ENCODE measurements around the gene GNAZ.

GNAZ gene

DNA sequence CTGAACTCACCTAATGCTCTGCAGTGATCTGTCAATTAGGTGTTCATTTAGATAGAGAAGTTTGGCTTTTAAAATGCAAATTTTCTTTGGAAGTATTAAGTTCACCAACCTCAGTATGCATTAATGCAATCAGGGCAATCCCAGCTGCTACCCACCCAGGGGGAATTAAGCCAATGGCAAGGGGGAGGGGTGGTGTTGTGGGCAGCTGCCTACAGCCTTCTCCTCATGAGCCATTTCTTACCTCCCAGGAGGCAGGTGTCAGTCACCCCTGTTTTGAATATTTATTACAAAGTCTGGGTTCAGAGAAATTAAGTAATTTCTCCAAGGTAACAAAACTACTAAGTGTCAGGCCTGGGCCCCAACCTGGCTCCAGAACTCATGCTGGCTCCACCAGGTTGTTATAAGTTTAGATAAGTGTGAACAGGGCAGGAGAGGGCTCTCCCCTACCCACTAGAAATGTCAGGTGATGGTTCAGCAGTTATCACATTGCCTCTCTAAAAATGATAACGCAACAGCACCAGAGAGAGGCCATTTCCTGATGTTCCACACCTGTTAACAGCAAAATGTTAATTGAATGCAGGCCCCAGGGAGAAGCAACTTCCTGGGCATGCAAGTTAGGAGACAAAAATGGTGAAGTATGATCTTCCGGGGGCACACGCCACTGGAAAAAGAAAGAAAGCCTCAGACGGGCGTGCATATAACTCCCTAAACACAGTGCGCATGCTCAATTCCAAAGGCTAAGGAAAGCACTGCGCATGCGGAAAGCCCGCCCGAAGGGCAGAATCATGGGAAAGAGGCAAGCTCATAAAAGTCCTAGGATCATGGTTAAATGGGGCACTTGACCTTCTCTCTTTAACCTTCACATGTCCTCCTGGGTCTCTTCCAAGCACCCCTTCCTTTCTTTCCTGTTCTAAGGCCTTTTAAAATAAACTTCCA lies 35.4 kb upstream of the GNAZ start:
- Histone ChIP-seq H3K36me3 (ENCODE audit: control insufficient read depth, insufficient read depth, low read length) (no peaks in the 10 kb centered on the region), H3K27me3 (replicated peaks; ENCODE audit: control insufficient read depth, insufficient read depth, low read length) (no peaks in the 10 kb centered on the region)

DNA sequence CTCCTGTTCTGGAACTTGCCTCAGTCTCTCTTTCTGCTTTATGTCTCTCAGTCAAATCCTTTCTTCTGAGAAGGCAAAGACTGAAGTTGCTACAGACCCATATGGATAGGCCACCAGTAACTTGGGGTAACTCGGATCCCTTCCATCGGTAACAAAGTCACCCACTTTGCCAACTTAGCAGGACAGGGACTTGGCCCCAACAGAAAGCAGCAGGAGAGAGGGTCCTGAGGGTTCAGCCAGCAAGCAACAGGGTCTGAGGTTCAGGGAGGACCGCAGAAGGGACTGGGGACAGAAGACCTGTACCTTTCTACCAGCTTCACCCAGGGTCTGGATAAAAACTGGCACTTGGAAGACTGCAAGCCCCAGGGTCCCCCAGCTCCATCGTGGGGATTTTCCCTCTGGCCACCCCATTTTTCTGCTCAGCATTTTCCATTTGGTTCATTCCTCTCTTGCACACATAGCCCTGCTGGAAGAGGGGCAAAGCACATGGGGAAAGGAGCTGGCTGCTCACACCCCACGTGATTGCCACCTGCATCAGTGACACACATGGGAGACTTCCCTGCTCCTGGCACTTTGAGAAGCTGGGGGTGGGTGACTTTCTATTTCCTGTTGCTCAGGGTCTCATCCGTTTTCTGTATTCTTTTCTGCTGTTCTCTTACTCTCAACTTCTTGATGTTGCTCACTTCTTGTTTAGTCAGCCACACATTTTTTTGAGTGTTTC lies 34.6 kb upstream of the GNAZ start:
- Histone ChIP-seq H3K27me3 (replicated peaks; ENCODE audit: control insufficient read depth, insufficient read depth, low read length) (no peaks in the 10 kb centered on the region), H3K4me3 (replicated peaks; ENCODE audit: low read depth, low read length) (no peak overlapping the region), H3K36me3 (ENCODE audit: control insufficient read depth, insufficient read depth, low read length) (no peaks in the 10 kb centered on the region)
- TF ChIP-seq, protein P1, sequence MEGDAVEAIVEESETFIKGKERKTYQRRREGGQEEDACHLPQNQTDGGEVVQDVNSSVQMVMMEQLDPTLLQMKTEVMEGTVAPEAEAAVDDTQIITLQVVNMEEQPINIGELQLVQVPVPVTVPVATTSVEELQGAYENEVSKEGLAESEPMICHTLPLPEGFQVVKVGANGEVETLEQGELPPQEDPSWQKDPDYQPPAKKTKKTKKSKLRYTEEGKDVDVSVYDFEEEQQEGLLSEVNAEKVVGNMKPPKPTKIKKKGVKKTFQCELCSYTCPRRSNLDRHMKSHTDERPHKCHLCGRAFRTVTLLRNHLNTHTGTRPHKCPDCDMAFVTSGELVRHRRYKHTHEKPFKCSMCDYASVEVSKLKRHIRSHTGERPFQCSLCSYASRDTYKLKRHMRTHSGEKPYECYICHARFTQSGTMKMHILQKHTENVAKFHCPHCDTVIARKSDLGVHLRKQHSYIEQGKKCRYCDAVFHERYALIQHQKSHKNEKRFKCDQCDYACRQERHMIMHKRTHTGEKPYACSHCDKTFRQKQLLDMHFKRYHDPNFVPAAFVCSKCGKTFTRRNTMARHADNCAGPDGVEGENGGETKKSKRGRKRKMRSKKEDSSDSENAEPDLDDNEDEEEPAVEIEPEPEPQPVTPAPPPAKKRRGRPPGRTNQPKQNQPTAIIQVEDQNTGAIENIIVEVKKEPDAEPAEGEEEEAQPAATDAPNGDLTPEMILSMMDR (IDR thresholded peaks at IDR 0.05; ENCODE audit: insufficient read depth, low read length, poor library complexity, severe bottlenecking): no peak
- DNase-seq (ENCODE audit: extremely low read depth, insufficient read length): no peak

More for the DNA sequence above, 35.4 kb upstream of the GNAZ start:
- TF ChIP-seq, protein P1 (IDR thresholded peaks at IDR 0.05; ENCODE audit: insufficient read depth, low read length, poor library complexity, severe bottlenecking): no peak
- DNase-seq (ENCODE audit: extremely low read depth, insufficient read length): no peak
- H3K4me3 ChIP-seq (replicated peaks; ENCODE audit: low read depth, low read length): no peak overlapping the region

DNA sequence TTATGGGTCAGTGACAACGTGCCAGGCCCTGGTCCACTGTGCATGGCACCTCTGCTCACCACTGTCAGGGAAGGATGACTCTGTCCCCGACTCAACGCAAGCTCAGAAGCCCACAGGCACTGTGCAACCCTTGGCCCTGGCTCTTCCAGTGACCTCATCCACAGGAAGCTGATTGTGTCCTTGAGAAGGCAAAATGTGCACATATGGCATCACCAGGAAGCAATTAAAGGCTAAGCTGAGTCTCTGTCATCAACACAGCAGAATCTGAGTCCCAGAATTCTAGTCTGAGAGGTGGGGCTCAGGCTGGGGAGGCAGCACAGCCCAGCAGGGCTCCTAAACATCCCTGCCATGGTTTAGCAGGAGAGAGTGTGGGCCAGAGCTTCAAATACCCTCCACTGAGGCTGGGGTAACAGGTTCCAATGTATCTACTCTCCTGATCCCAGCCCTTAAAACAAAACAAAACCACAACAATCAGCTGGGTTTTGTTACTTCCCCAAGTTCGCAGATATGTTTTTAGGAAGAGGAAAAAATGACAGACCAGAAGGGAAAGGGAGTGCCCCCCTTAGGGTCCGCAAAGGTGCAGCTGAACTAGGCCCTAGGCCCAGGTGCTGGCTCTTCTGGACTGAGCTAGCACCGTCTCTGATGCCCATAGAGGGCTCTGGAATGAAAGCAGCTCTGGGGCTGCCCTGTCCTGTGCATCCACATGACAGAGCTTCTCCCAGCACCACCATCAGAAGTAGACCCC lies 33.5 kb upstream of the GNAZ start:
- no peak for DNase-seq (ENCODE audit: extremely low read depth, insufficient read length)

DNA sequence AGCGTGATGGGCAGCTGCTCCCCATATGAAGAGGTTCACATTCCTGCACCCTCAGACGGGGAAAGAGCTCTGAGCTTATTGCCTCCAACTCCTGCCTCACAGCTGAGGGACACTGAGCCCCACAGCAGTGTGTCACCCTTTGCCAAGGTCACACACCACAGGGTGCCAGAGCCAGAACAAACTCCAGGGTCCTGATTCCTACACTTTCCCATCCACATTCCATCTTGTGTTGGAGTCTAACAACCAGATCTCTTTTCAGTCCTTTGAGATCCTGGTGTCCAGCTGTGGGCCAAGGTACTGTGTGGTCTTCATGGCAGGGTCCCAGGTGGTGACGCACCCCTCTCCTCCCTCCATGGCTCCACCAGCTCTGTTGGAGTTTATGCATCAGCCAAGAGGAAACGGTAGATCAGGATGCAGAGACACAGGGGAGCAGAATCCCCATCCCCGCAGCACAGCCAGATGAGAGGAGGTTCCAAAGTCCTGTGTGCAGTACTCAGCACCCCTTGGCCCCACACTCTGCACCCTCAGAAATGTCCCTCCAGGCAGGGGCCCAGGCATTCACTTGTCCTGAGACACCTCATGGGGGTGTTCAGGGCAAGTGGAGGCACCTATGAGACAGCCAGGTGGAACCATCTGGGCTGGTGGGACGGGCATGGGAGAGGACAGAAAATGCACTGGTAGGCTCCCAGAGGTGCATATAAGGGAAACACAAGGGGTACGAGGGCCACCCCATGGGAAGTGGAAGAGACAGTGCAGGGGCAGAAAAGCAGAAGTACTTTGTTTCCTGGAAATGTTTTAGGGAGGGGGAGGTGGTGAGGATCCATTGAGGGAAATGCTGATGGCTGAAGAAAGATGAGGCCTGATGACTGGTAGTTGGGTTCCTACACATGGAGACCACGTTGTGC lies 32.6 kb upstream of the GNAZ start:
- no peaks in the 10 kb centered on the region for H3K27me3 ChIP-seq (replicated peaks; ENCODE audit: control insufficient read depth, insufficient read depth, low read length)
- H3K36me3 ChIP-seq (ENCODE audit: control insufficient read depth, insufficient read depth, low read length): no peaks in the 10 kb centered on the region
- TF ChIP-seq, protein P1 (IDR thresholded peaks at IDR 0.05; ENCODE audit: insufficient read depth, low read length, poor library complexity, severe bottlenecking): no peak
- H3K4me3 ChIP-seq (replicated peaks; ENCODE audit: low read depth, low read length): no peak overlapping the region
- no peak for DNase-seq (ENCODE audit: extremely low read depth, insufficient read length)

More for the DNA sequence above, 33.5 kb upstream of the GNAZ start:
- TF ChIP-seq, protein P1 (IDR thresholded peaks at IDR 0.05; ENCODE audit: insufficient read depth, low read length, poor library complexity, severe bottlenecking): no peak
- H3K36me3 ChIP-seq (ENCODE audit: control insufficient read depth, insufficient read depth, low read length): no peaks in the 10 kb centered on the region
- H3K27me3 ChIP-seq (replicated peaks; ENCODE audit: control insufficient read depth, insufficient read depth, low read length): no peaks in the 10 kb centered on the region
- H3K4me3 ChIP-seq (replicated peaks; ENCODE audit: low read depth, low read length): no peak overlapping the region

DNA sequence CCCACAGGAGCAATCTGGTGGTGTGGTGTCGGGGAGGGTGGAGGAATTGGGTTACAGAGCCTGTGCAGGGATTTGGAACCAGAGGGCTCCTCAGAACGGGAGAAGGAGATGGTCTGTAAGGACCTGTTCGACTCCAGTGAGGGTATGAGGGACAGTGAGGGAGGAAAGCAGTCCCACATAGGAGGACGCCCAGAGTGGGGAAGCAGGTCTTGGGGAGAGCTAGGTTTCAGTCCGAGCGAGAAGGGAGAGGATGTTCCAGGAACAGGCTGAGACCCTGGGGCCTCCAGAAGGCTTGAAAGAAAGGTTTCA lies 32.0 kb upstream of the GNAZ start:
- no peak overlapping the region for H3K4me3 ChIP-seq (replicated peaks; ENCODE audit: low read depth, low read length)
- TF ChIP-seq, protein P1 (IDR thresholded peaks at IDR 0.05; ENCODE audit: insufficient read depth, low read length, poor library complexity, severe bottlenecking): no peak
- DNase-seq (ENCODE audit: extremely low read depth, insufficient read length): no peak
- H3K27me3 ChIP-seq (replicated peaks; ENCODE audit: control insufficient read depth, insufficient read depth, low read length): no peaks in the 10 kb centered on the region
- H3K36me3 ChIP-seq (ENCODE audit: control insufficient read depth, insufficient read depth, low read length): no peaks in the 10 kb centered on the region
